Esophagus muscularis mucosa (tissue), 4 donors: Measurements from ENCODE around the gene SSPN. TPM values are rescaled to one million over a fixed set of nuclear protein-coding genes. Genes with fewer than 3 reads are reported as not detected.

ENCODE experiments used
- DNase-seq: peaks from one replicate; pipeline ENCODE4 v3.0.0-alpha.2; 2017; ENCODE audit errors: extremely low spot score
- H3K27ac ChIP-seq, 4 donors: fragments of 200-600 bp; sonication (generic); replicated peaks in 1 of 4; 1 replicate in 3 of 4; 2 replicates in 1 of 4; pipeline ENCODE4 v1.5.1; 2016 to 2019; ENCODE audit warnings: mild to moderate bottlenecking in 1 of 4
- H3K27me3 ChIP-seq, 4 donors: fragments of 200-600 bp; sonication (generic); one replicate each; pipeline versions ENCODE4 v1.5.1 to v1.6.0; 2016 to 2019
- H3K36me3 ChIP-seq, 4 donors: fragments of 200-600 bp; sonication (generic); one replicate each; pipeline ENCODE4 v1.5.1; 2016 to 2019
- H3K4me1 ChIP-seq, 4 donors: fragments of 200-600 bp; sonication (generic); one replicate each; pipeline ENCODE4 v1.5.1; 2016 to 2019
- H3K4me3 ChIP-seq, 4 donors: fragments of 200-600 bp; sonication (generic); 1 replicate in 2 of 4; 2 replicates in 2 of 4; pipeline ENCODE4 v1.5.1; 2016 to 2019; ENCODE audit warnings: mild to moderate bottlenecking in 4 of 4, moderate library complexity in 1 of 4
- H3K9me3 ChIP-seq, 4 donors: fragments of 200-600 bp; sonication (generic); 1 replicate in 3 of 4; 2 replicates in 1 of 4; pipeline ENCODE4 v1.5.1; 2016 to 2019
- EP300 ChIP-seq: sonication (generic); formaldehyde crosslinking; IDR thresholded peaks from one replicate; pipeline ENCODE4 v1.6.1; 2017; ENCODE audit warnings: antibody characterized with exemption
- POLR2A ChIP-seq: fragments of 450-650 bp; IDR thresholded peaks from one replicate; pipeline ENCODE4 v1.6.1; 2017; ENCODE audit warnings: antibody characterized with exemption, moderate library complexity, mild to moderate bottlenecking, low read depth
- POLR2AphosphoS5 ChIP-seq, 2 donors: sonication (generic); formaldehyde crosslinking; IDR thresholded peaks; one replicate each; pipeline ENCODE4 v1.6.1; 2017; ENCODE audit warnings: antibody characterized with exemption in 2 of 2
- whole genome bisulfite sequencing: methylation state at CpG from one replicate; pipeline ENCODE4 v1.1.5; 2018; 5-methylcytosine and 5-hydroxymethylcytosine counted together
- intact Hi-C: fragments of 100-400 bp; cut with DNase I; formaldehyde crosslinking; loops from one replicate; pipeline ENCODE4 v1.15.1; 2023
- total RNA-seq, 4 donors: library from RNA; depleted of rRNA; stranded (reverse); fragments of >200 nt; gene quantifications; one replicate each; pipeline versions ENCODE4 v1.1.0 to v1.2.1, GENCODE V29; 2016
- TF ChIP-seq, protein P1 (sequence below), 3 experiments: fragments of 200-600 bp in 2 of 3; fragments of 450-650 bp in 1 of 3; sonication (generic) in 2 of 3; IDR thresholded peaks; one replicate each; pipeline ENCODE4 v1.5.1; 2017 to 2019; ENCODE audit warnings: antibody characterized with exemption in 3 of 3, mild to moderate bottlenecking in 2 of 3, moderate library complexity in 1 of 3

Gene SSPN
- total RNA-seq, 4 donors from 2014 or later: 36.4 to 81.8 (median 64.9) TPM

DNA sequence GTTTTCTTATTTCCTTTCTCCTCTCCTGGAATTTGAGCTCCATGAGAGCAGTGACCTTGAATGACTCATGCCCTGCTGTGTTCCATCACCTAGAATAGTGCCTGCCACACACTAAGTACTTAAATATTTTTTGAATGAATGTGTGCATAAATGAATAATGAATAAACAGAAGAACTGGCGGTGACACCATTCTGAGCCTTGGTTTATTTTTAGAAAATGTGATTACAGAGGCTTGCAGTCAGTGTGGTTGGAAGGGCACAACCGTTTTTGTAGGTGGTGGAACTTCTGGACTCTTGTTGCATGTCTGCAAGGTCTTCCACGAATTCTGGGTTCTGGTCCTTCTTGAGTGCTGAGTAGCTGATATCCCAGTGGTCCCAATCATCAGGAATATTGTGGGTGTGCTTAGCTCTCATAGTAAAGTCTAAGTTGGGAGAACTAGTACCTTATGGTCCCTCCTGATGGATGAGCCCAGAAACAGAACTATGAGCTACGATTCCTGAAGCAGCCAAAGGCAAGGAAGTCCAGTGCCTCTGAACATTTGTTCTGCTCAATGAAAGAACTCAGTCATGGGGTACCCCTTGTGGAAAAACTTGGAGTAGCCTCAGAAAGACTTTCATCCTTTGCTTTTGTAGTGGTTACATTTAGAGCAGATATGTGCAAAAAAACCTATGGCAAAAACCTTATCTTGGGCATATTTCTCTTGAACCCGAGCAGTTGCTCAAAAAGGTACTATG lies 41.8 kb upstream of the SSPN start:
- no peak overlapping the region for H3K4me3 ChIP-seq
- no peaks in the 10 kb centered on the region for H3K36me3 ChIP-seq
- no peaks in the 10 kb centered on the region for H3K9me3 ChIP-seq
- peak overlapping the region; percentile 48 to 67 (median 56) for H3K27ac ChIP-seq
- TF ChIP-seq, protein P1, sequence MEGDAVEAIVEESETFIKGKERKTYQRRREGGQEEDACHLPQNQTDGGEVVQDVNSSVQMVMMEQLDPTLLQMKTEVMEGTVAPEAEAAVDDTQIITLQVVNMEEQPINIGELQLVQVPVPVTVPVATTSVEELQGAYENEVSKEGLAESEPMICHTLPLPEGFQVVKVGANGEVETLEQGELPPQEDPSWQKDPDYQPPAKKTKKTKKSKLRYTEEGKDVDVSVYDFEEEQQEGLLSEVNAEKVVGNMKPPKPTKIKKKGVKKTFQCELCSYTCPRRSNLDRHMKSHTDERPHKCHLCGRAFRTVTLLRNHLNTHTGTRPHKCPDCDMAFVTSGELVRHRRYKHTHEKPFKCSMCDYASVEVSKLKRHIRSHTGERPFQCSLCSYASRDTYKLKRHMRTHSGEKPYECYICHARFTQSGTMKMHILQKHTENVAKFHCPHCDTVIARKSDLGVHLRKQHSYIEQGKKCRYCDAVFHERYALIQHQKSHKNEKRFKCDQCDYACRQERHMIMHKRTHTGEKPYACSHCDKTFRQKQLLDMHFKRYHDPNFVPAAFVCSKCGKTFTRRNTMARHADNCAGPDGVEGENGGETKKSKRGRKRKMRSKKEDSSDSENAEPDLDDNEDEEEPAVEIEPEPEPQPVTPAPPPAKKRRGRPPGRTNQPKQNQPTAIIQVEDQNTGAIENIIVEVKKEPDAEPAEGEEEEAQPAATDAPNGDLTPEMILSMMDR (IDR thresholded peaks at IDR 0.05): peak in 1 of 3 experiments; percentile 17
- peak; percentile 38 to 92 for TF ChIP-seq POLR2AphosphoS5 (IDR thresholded peaks at IDR 0.05)
- TF ChIP-seq POLR2A: no peak
- no peaks in the 10 kb centered on the region for H3K27me3 ChIP-seq
- WGBS: 55% methylated on average over 5 of the region's 5 CpGs
- DNase-seq: no peak
- intact Hi-C loops: no loop called here
- H3K4me1 ChIP-seq: peaks cover 24 to 38% (median 36%) of the 10 kb centered on the region in 4 donors

DNA sequence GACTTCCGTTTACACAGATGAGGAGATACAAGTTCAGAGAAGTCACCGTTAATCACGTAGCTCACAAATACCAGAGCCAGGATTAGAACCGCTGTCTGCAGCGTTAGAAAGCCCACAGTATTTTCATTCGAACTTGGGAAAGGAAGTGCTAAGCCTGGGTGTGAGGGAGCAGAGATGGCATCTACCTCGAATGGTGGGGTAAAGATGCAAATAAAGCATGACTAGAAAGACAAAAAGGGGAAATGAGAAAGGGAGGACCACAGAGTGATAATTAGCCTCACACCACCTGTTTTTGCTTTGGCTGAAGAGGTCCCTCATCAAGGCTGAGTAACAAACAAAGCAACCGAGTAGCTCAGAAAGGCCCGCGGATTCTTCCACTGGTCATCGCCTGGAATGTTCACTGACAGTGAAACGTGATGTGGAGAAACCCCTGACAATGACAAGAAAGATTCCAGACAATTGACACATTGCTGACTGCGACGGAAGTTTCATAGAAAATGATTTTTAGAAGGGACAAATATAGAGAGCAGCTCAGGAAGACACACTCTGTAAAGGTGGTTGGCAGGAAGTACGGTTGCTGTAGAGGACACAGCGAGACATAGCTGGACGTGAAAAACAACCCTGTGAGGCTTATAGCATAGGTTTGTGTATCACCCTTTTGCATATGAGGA lies 39.0 kb upstream of the SSPN start:
- no peak overlapping the region for H3K27ac ChIP-seq
- WGBS: 82% methylated on average over 17 of the region's 17 CpGs
- no peaks in the 10 kb centered on the region for H3K27me3 ChIP-seq
- H3K9me3 ChIP-seq: no peaks in the 10 kb centered on the region
- H3K4me1 ChIP-seq: peaks cover 15 to 24% (median 23%) of the 10 kb centered on the region in 4 donors
- DNase-seq: no peak
- H3K4me3 ChIP-seq: no peak overlapping the region
- intact Hi-C loops: no loop called here
- TF ChIP-seq POLR2AphosphoS5 (IDR thresholded peaks at IDR 0.05) (no peak), EP300 (no peak), POLR2A (no peak)
- TF ChIP-seq, protein P1 (IDR thresholded peaks at IDR 0.05): no peak
- H3K36me3 ChIP-seq: no peaks in the 10 kb centered on the region

DNA sequence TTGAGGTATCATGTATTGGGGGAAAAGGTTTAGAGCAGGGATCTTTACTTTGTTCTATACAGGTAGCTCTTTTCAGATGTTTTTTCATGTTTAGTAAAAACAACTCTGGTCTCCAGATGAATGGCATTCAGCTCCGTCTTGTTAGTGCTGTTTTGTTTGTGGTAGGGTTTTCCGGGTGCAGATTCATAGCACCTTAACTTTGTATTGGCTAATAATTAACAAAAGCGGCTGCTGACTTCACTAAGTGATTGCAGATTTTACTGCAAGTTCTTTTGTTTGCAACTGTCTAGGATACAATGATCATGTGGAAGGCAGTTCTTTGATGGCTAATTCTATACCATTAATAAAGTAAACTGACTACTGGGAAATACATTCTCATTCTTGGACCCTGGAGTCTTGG lies 38.4 kb upstream of the SSPN start:
- Histone ChIP-seq H3K27me3 (no peaks in the 10 kb centered on the region), H3K9me3 (no peaks in the 10 kb centered on the region), H3K36me3 (no peaks in the 10 kb centered on the region), H3K4me1 (peaks cover 13 to 19% (median 18%) of the 10 kb centered on the region in 4 donors), H3K27ac (no peak overlapping the region), H3K4me3 (no peak overlapping the region)
- TF ChIP-seq POLR2AphosphoS5 (IDR thresholded peaks at IDR 0.05) (no peak), POLR2A (no peak), EP300 (no peak)
- TF ChIP-seq, protein P1 (IDR thresholded peaks at IDR 0.05): no peak
- intact Hi-C loops: no loop called here
- no peak for DNase-seq
- WGBS: 64% methylated on average over 3 of the region's 3 CpGs

DNA sequence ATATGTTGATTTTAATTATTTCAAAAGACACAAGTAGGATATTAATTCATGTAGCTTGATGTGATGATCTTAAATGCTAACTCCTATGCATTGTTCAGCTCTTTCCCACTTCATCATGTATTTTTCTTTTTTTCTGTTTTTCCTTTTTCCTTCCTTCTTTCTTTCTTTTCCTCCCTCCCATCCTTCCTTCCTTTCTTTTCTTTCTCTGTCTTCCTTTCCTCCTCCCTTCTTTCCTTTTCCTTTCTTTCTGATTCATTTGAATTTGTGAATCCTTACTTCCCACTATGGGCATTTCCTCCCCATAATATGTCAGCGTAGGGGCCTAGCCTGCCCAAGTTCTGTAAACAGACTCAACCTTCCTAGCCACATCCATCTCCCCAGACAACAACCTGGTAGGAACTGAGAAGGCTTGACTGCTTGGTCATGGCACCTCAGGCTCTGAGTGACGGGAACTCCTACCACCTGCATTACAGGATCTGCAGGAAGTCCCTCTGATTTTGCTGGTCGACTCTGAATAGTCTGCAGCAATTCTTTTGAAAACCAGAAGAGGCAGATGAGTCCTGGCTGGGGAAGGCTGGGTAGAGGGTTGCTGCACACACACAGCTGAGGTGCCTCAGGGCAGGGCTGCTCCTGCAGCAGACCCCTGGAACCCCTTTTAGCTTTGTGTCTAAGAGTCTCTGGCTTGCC lies 37.2 kb upstream of the SSPN start:
- Histone ChIP-seq H3K27me3 (no peaks in the 10 kb centered on the region), H3K9me3 (no peaks in the 10 kb centered on the region), H3K4me3 (no peak overlapping the region), H3K27ac (no peak overlapping the region), H3K4me1 (peaks cover 7 to 11% (median 11%) of the 10 kb centered on the region in 4 donors), H3K36me3 (no peaks in the 10 kb centered on the region)
- DNase-seq: no peak
- intact Hi-C loops: no loop called here
- 75% methylated on average over 3 of the region's 3 CpGs for WGBS
- TF ChIP-seq, protein P1 (IDR thresholded peaks at IDR 0.05): no peak
- TF ChIP-seq POLR2AphosphoS5 (IDR thresholded peaks at IDR 0.05) (no peak), EP300 (no peak), POLR2A (no peak)
